GM08714 (cell line): ENCODE results near the gene GSKIP.
A peak's percentile ranks its signal among the peaks of the same experiment; 100 is the strongest.

Source experiments
- H3K4me3 ChIP-seq: fragments of 200-500 bp; sonication (Bioruptor generic); 2 replicates; pipeline ENCODE4 v1.5.1; 2014; ENCODE audit warnings: mild to moderate bottlenecking, low read length, inconsistent platforms
- ZNF274 ChIP-seq: IDR thresholded peaks from 2 replicates; pipeline ENCODE4 v1.6.1; 2012; ENCODE audit warnings: mild to moderate bottlenecking, low read depth, low read length

The GSKIP gene

DNA sequence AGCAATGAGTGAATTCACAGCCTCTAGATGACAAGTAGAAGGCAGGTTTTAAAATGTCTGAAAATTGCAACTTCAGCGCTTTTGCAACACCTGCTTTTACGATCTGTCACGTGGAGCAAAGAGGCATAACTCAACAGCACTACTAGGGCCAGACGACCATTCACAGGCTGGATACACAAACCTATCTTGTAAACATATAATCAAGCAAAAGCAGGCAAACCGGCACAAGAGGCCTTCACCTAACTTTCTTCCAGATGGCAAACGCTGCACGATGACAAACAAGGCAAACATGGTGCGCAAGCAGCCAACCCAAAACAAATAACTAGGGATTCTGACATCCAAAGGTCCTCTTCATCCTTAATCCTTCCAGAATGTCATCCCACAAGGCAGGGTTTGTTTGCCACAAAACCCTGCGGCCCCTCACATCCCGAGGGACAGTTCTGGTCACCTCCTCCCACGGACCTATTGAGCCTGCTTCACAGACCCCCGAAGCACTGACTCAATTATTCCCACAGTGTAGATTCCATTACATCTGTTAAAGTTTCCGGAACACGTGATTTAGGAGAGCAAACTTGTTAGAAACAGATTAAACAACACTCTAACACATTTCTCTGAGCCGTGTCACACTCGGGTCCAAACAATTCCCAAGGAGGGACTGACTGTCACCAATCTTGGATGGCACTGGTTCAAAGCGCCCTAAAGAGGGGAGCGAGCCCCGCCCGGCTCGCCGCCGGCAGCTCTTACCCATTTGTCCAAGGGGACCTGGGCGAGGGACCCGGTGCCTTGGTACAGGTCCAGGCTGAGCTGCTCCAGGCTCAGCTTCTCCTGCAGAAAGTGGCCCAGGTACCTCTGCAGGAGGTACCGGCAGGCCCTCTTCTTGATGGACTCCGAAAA lies 1.0 kb upstream of the GSKIP start:
- peak overlapping the region; percentile 98 for H3K4me3 ChIP-seq
- no peak for TF ChIP-seq ZNF274

DNA sequence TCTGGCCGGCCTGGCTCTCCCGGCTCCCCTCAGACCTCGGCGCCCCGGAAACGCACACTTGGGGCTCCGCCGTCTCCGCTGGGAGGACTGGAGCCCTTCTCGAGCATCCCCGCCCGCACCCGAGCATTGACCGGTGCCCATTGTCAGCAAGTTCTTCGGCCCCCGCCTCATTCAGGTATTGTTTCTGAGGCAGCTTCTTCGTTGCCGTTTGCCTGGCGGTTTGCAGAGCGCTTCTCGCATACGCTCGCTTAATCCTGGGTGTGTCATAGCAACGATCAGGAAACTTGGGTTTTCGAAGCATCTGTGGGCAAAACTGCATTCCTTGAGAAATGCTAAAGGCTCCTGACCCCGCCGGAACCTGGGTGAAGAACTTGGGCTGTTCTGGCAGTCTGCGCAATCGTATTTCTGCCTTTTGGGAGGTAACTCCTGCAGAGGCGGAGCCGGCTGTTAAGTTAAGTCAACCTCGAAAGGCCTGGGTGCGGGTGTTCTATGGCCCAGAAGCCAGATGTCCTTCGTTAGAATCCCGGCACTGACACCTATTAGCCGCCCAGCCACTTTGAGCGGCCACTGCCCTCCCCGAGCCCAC lies 518 bp downstream of the GSKIP start:
- no peak for TF ChIP-seq ZNF274
- H3K4me3 ChIP-seq: peak overlapping the region; percentile 84

DNA sequence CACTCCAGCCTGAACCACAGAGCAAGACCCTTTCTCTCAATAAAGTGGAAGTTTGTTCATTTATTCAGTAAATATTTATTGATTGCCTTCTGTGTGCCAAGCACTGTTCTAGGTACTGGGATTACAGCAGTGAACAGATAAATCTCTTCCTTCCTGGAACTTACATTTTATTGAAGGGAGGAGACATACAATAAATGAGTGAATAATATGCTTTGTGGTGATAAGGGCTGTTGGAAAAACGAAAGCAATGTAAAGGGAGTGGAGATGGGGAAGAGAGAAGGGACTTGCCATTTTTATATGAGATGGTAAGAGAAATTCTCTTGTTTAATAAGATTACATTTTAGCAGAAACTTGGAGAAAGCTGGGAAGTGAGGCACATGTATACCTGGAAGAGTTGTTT lies 1.6 kb downstream of the GSKIP start:
- H3K4me3 ChIP-seq: peak overlapping the region; percentile 84; the same call in 1 of the 2 replicates
- TF ChIP-seq ZNF274: no peak

DNA sequence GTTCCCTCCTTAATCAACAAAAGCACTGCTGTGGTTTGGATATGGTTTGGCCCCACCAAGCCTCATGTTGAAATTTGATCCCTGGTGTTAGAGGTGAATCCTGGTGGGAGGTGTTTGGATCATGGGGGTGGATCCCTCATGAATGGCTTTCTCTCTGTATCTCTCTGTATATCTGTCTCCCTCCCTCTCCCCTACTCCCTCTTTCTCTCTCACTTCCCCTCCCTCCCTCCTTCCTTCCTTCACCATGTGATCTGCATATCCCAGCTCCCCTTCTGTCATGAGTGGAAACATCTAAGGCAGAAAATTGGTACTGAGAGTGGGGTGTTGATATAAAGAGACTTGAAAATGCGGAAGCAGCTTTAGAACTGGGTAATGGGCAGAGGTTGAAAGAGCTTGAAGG lies 5.2 kb downstream of the GSKIP start:
- TF ChIP-seq ZNF274: no peak
- no peak overlapping the region for H3K4me3 ChIP-seq

DNA sequence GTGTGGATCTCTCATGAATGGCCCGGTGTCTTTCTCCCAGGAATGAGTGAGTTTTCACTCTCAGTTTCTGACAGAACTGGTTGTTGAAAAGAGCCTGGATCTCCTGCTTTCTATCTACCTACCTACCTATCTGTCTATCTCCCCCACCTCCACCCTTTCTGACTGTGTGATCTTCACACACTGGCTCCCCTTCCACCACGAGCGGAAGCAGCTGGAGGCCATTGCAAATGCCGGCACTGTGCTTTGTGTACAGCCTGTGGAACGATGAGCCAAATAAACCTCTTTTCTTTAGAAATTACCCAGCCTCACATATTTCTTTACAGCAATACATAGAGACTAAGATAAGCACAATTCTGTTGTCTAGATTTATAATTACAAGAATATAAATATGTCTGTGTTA lies 7.2 kb downstream of the GSKIP start:
- H3K4me3 ChIP-seq: no peak overlapping the region
- no peak for TF ChIP-seq ZNF274

DNA sequence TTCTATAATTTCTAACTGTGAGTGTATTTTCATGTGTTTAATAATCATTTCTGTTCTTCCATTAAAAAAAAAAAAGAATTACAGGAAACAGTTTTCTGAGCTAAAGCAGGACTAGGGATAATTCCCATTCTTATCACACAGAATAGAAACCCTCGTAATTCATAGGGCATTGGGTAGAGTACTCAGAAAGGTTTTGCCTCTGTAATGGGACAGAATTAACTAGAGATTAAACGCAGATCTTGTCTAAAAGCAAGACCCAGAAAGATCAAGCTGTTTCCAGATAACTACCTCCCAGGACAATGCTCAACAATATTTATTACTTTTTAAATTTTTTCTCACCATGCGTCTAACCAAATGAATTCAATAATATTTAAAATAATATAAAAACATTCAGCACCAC lies 10.2 kb downstream of the GSKIP start:
- H3K4me3 ChIP-seq: no peak overlapping the region
- no peak for TF ChIP-seq ZNF274

DNA sequence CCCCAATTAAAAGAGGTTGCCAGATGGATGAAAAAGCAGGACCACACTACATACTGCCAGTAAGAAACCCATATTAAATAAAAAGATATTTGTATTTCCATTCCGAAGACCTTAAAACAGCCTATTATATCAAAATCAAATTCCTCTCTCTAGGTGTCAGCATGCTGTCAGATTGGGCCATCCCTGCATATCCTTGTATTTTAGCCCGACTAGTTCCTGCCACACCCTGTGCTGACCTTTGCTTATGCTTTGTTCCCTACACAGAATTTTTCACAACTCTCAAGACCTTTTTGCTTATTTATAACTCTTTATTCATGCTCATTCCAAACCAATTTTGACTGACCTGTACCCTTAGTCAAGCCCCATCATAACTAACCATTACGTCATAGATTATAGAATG lies 12.8 kb downstream of the GSKIP start:
- no peak overlapping the region for H3K4me3 ChIP-seq
- no peak for TF ChIP-seq ZNF274

DNA sequence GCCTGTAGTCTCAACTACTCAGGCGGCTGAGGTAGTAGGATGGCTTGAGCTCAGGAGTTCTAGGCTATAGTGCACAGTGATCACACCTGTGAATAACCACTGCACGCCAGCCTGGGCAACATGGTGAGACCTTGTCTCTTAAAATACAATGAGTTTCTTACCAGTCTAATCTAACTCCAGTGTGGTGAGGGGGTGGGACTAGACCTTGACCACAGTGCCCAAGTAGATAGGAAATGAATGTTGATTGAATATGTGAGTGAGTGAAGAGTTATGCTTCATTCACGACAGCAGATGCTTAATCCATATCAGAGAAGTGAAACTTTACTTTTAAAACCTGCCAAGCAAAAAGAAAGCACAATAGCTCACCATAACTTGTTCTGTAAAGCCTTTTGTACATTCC lies 17.4 kb downstream of the GSKIP start:
- TF ChIP-seq ZNF274: no peak
- no peak overlapping the region; the same call in 1 of the 2 replicates for H3K4me3 ChIP-seq

DNA sequence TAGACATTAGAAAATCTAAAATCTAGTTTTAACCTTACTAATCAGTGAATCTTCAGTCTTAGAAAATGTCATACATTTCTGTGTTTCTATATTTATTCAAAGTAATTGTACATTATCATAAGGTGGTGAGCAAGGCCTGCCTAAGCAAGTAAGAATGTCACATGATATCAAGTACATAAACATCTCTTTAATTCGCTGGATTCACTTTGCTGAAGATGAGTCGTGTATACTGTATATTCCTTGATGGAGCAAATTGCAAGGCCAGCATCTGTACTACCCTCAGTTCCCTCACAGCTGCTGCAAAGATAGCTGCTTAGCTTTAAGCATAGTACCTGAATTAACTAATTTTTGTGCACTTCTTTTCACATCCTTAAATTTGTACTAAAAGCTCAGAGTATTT lies 20.1 kb downstream of the GSKIP start:
- no peak for TF ChIP-seq ZNF274
- H3K4me3 ChIP-seq: no peak overlapping the region

DNA sequence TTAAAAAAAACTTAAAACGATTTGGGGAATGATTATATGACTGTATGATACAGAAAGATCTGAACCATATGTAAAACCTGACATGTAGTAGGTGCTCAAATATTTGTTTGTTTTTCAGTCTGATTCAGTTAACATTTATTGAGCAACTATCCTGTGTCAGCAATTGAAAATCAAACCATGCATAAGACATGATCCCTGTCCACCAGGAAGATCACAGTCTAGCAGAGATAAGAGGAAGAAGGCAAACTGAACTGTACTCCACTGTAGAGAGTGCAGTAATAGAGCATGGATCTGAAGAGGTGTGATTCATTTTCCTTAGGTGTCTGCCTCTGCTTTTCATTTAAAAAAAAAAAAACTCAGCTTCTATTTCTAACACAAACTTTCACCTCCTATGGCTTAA lies 20.7 kb downstream of the GSKIP start:
- no peak overlapping the region for H3K4me3 ChIP-seq
- TF ChIP-seq ZNF274: no peak

DNA sequence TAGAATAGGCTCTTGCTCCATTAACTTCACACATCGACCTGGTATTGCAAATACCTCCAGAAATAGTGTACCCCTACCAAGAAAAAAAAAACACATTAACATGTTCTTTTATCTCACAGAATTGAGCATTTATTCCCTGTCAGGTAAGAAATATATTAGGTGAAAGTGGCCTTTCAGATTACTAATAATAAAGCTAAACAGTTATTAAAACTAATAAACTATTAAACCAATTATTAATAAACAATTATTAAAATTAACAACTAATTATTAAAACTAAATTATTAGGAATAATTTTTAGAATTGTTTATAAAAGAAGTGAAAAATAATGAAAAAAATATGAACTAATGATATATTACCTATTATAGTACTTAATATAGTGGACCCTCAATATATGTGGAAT lies 21.4 kb downstream of the GSKIP start:
- no peak for TF ChIP-seq ZNF274
- H3K4me3 ChIP-seq: no peak overlapping the region

DNA sequence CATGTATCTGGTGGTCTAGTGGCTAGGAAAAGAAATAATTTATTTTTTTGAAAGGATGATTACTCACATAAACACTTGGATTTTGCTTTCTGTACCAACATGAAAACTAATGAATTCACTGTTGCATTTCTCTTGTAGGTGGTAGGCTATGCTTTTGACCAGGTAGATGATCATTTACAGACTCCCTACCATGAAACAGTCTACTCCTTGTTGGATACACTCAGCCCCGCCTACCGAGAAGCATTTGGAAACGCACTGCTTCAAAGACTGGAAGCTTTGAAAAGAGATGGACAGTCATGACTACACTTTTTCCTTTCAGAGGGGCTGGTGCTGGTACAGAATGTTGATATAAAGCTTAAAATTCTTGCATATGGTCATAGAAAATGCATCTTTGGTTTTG lies 22.1 kb downstream of the GSKIP start:
- H3K4me3 ChIP-seq: no peak overlapping the region
- no peak for TF ChIP-seq ZNF274

DNA sequence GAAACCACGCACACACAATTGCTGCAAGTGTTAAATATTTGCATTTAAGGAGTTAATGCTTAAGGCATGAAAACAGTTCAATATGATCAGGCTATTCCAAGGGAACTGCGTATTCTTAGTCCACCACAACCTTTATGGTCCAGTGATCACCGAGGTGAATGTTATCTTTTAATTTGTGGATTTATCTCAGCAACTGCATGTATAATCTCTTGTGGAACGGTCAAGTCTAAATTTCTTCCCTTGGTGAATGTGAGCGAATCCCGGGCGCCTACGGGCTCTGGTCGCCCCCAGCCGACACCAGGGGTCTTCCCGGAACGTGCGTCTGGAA lies 27.6 kb downstream of the GSKIP start:
- H3K4me3 ChIP-seq: peak overlapping the region; percentile 87; the same call in 1 of the 2 replicates
- no peak for TF ChIP-seq ZNF274

DNA sequence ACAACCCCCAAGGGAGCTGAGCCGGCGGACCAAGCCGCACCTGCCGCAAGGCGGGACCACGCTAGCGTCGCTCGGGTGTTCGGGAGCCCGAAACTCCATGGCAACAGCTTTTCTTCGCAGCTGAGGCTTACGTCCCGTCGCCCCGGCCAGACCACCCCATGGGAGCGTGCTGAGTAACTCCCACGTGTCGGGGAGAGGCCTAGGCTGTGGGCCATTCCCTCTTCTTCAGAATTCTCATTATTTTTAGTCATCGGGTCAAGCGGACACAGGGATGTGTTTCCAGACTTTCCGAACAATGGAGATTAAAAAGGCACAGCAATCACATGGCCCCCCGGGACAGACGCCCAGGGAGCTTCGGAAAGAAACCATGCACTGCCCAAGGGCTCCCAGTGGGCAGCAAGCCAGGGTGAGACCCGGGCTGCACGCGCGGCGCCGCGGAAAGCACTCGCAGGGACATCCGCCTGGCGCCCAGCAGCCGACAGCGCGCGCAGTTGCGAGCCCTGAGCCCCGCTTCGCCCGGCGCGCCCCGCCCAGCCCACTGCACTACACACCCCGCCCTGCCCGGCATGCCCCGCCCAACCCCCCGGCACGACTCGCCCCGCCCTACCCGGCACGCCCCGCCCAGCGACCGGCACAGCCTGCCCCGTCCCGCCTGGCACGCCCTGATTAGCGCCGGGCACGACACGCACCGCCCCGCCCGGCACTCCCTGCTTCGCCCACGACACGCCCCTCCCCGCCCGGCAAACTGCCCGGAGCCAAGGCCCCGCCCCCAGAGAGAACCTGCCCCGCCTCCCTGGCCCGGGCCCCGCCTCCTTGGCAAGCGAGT lies 28.2 kb downstream of the GSKIP start:
- TF ChIP-seq ZNF274: no peak

DNA sequence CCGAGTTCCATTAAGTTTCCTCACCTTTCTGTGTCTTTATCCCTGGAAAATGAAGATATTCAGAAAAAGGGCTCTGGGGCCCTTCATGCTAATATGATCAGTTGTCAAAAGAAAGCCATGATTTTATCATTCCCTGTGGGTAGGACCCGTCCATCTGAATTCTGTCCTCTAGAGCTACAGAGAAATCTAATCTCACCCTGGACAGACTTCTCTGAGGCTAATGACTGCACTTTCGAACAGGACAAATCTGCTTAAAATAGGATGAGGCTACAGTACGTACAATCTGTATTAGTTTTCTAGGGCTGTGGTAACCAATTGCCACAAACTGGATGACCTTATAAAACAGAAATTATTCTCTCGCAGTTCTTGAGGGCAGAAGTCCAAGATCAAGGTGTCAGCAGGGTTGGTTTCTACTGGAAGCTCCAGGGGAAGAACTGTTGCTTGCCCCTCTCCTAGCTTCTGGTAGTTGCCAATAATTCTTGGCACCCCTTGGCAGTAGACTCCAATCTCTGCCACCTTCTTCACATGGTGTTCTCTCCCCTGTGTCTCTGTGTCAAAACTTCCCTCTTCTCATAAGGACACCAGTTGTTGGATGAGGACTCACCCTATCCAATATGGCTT lies 29.9 kb downstream of the GSKIP start:
- no peak overlapping the region for H3K4me3 ChIP-seq
- no peak for TF ChIP-seq ZNF274

More for the DNA sequence above, 28.2 kb downstream of the GSKIP start:
- H3K4me3 ChIP-seq: peak overlapping the region; percentile 87
